SH-SY5Y (cell line): Measurements from ENCODE around the gene ATN1.

Experiments
- GATA2 ChIP-seq: IDR thresholded peaks from 2 replicates; pipeline ENCODE4 v1.6.1; 2011; ENCODE audit warnings: mild to moderate bottlenecking, low read depth, low read length
- GATA3 ChIP-seq: IDR thresholded peaks from 2 replicates; pipeline ENCODE4 v1.6.1; 2011; ENCODE audit warnings: low read depth, mild to moderate bottlenecking, low read length, moderate library complexity

DNA sequence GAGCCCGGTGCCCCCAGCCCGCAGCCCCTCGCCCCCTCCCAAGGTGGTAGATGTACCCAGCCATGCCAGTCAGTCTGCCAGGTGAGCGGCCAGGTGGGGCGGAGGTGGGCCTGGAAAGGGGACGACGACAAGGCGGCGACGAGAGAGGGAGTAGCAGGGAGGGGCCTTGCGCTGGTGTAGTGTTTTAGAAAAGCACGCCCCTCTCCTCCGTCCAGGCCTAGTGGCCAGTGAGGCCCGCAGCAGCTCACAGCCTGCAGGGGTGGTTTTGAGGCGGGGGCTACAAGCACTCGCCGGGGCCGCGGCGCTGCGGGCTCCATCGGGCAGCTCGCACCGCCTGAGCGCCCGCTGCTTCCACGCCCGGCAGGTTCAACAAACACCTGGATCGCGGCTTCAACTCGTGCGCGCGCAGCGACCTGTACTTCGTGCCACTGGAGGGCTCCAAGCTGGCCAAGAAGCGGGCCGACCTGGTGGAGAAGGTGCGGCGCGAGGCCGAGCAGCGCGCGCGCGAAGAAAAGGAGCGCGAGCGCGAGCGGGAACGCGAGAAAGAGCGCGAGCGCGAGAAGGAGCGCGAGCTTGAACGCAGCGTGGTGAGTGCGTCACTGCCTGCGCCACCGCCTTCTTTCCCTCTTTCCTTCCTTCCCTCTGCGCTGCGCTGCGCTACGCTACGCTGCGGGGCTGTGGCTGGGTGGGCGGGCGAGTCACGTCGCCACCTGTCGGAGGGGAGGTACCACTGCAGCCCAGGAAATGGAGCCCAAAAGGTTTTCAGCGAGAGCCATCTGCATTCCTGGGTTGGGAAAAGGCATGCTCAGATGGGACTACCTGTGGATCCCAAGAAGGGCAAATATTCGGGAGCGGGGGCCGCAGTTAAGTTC, 10.0 kb downstream of the ATN1 start:
- TF ChIP-seq GATA2 (no peak), GATA3 (no peak)
